Superior temporal gyrus (tissue), 1 donor: ENCODE data around the gene ACACB.

Source experiments
- DNase-seq: peaks from one replicate; pipeline ENCODE4 v3.0.0-alpha.2; 2016; ENCODE audit errors: extremely low spot score

Gene ACACB

DNA sequence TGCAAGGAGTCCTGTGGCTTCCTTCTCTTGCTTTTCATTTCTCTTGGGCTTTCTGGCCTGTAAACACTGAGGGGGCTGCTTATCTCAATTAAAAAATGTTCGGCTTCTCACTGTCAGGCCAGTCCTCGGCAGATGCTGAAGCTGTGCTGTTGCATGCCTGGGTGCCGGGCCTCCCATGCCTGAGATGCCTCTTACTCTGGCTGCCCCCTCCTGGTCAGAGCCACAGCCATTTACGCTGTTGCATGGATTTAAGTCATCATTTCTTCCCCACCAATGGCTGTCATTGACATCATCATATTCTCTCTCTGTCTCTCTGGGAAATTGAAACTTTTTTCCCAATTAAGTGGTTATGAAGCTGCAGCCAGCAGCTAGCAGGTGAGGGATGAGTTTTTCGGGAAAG is 139.0 kb downstream of the ACACB start:
- peak; percentile 46 for DNase-seq

DNA sequence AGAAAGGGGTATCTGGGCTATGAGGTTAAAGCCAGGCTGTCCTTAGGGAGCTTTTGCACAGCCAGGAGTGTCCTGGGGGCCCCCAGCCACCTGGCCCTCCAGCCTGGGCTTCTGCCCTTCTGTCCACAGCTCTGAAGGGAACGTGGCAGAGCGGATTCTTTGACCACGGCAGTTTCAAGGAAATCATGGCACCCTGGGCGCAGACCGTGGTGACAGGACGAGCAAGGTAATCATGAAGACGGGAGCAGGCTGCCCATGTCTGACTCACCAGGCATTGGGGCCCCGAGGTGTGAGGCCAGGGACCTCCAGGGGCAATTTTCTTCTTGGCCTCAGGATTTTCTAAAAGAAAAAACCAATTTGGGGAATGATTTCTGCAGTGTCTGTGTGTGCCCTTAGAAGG is 139.6 kb downstream of the ACACB start:
- no peak for DNase-seq

GRCh38 chr12:109258201-109258600 is 141.8 kb downstream of the ACACB start:
- DNase-seq, result no peak

DNA sequence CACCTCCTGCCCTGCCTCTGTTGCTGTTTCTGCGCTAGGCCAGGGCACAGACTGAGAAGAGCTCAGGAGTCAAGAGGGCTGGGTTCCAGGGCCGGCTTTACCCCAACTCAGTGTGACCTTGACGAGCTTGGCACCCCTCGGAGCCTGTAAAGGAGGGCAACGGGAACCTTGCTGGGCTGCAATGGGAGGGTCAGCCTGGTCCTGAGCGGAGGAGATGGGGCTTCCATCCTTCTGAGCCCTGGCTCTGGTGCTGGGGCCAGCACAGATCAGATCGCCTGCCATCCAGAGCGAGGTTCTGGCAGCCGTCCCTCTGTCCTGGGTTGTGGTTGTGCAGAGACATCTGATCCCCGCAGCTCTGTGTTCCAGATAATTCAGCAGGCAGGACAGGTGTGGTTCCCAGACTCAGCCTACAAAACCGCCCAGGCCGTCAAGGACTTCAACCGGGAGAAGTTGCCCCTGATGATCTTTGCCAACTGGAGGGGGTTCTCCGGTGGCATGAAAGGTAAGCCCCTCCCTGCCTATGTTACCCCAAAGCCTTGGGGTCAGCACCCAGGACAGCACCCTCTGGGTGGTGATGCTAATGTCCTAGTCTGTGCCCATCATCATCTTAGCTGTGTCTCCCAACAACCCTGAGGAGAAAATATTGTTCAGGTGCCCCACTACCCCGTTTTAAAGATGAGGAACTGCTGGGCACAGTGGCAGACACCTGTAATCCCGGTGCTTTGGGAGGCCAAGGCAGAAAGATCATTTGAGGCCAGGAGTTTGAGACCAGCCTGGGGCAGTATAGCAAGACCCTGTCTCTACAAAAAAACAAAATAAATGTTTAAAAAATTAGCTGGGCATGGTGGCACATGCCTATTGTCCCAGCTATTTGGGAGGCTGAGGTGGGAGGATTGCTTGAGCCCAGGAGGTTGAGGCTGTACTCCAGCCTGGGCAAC is 142.5 kb downstream of the ACACB start:
- DNase-seq, result no peak

GRCh38 chr12:109259545-109259895 is 143.1 kb downstream of the ACACB start:
- no peak for DNase-seq

GRCh38 chr12:109261087-109261486 is 144.7 kb downstream of the ACACB start:
- DNase-seq, result no peak

DNA sequence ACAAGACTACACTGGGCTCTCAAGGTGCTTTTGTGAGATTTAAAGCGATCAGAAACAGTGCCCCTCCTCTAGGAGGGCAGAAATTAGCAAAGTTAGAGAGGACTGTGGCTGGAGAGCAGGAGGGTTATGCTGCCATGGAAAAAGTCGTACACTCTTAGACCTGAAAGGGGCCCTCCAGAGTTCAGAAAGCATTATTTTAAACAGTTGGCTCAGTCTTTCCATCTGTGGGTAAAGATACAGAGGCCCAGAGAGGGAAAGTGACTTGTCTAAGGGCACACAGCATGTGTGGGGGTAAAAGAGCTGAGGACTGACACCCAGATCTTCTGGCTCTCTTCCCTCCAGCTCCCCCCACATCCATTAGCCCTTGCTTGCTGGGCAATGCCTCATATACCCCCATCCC is 145.6 kb downstream of the ACACB start:
- DNase-seq, result no peak

- DNase-seq, result no peak
Observed at GRCh38 chr12:109263439-109263838, 147.1 kb downstream of the ACACB start.

DNA sequence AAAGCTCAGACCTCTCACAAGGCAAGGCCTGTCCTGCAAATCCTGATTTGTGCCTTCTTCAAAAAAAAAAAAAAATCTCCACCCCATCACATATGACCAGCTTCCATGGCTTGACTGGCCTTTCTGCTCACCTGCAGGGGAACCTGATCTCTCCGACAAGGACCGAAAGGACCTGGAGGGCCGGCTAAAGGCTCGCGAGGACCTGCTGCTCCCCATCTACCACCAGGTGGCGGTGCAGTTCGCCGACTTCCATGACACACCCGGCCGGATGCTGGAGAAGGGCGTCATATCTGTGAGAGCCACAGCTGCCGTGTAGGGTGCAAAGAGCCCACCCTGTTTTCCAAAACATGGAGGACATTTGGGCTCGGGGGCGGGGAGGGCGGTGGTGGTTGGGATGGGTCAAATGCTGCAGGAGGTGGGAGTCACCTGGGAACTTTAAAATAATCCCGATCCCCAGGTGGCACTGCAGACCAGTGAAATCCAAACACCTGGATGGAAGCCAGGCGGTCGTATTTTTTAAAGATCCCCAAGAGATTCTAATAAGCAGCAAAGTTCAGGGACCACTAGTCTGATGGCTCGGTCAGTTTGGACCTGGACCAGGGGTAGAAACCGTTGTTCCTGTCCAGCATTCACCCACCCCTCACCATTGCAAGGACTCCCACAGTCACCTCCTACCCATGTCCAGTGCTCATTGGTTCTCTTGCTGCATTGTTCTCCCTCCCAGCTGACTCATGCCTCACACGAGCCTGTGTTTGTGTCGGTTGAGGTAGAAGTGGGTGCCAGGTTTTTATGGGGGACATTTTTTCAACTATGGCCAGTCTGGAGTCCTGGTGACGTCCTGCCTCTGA is 147.9 kb downstream of the ACACB start:
- peak; percentile 80 for DNase-seq

DNA sequence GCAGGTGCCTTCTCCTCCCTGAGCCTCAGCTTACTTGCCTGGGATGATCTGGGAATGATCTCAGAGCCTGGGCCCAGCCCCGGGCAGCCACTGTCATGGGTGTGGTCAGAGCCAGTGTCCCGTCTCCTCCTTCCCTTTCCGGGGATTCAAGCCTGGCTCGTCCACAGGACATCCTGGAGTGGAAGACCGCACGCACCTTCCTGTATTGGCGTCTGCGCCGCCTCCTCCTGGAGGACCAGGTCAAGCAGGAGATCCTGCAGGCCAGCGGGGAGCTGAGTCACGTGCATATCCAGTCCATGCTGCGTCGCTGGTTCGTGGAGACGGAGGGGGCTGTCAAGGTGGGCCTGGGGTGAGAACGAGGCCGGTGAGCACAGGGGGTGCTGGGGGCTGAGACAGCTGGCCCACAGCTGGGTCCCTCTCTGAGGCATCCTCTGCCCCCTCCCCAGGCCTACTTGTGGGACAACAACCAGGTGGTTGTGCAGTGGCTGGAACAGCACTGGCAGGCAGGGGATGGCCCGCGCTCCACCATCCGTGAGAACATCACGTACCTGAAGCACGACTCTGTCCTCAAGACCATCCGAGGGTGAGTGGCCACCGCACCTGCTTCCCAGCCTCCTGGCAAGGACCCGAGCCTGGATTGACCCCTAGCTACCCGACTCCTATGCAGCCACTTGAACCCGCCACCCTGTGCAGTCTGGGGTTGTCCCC is 148.7 kb downstream of the ACACB start:
- no peak for DNase-seq

DNA sequence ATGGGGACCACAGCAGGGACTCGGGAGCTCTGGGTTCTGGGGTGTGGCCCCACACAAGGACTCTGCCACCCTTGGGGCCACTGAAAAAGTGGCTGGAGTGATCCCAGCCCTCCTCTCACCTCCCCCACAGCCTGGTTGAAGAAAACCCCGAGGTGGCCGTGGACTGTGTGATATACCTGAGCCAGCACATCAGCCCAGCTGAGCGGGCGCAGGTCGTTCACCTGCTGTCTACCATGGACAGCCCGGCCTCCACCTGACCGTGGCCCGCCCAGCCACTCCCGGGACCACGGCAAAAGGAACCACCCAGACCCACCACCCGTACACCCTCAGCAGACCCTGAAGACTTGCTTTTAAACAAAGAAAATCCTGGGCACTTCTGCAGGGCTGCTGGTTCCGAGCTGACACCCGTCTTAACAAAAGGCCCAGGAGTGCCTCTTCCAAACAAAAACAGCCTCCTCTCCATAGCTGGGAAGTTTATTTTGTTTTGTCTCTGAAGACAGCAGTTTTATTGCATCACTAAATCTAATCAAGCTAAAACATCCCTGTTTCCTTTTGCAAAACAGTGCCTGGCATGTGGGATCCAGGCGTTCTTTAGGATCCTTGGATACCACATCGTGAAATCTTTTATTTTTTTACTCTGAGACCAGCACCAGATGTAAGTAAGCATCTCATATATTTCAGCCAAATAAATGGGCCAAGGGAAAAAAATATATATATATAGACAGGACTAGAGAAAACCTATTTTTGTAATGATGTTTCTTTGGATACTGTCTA is 149.9 kb downstream of the ACACB start:
- DNase-seq, result no peak

GRCh38 chr12:109267361-109267760 is 151.0 kb downstream of the ACACB start:
- no peak for DNase-seq

GRCh38 chr12:109268896-109269295 is 152.5 kb downstream of the ACACB start:
- DNase-seq, result no peak

- no peak for DNase-seq
Observed at GRCh38 chr12:109269428-109269827, 153.0 kb downstream of the ACACB start.

DNA sequence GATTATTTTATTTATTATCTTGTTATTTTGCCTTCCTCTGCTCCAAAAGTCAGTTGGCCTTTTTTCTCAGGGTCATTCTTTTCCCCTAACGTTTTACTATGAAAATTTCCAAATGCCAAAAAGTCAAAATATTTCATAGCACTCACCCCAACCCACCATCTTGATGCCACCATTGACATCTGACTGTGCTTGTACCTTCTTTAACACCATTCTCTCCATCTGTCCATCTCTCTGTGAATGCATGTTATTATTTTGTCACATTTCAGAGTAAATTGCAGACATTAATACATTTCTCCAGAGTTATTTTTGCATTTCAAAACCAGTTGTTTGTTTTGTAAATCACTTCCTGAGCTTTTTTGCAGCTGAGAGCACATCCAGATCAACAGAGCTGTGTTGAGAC is 154.1 kb downstream of the ACACB start:
- no peak for DNase-seq

GRCh38 chr12:109271418-109271817 is 155.0 kb downstream of the ACACB start:
- DNase-seq, result no peak

DNA sequence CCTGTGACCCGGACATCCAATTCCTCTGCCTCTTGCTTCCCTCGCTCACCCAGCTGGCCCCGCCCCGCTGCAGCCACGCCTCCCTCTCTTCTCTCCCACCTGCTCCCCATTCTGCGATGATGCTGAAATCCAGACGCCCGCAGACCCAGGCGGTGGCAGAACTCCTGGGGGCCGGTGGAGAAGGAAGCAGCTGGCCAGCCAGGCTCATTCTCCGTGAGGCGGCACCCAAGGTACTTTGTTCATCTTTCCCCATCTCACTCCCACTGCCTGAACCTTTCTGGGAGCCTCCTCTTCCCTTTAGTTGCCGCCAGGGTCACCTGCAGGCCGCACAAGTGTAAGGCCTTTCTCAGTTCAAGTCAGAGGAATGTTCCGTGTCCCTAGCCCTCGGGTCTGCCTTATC is 157.0 kb downstream of the ACACB start:
- no peak for DNase-seq

DNA sequence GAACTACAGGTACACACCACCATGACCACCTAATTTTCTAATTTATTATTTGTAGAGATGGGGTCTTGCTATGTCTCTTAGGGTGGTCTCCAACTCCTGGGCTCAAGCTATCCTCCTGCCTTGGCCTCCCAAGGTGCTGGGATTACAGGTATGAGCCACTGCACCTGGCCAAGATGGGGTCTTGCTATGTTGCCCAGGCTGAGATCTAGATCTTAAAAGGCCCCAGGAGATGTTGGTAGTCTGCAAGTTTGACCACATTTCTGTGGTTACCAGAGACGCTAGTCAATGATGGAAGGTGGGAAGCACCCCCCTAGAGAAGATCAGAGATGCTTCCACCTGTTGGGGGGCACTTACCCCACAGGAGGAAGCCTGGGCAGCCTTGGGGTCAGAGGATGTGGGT is 158.0 kb downstream of the ACACB start:
- DNase-seq, result no peak

DNA sequence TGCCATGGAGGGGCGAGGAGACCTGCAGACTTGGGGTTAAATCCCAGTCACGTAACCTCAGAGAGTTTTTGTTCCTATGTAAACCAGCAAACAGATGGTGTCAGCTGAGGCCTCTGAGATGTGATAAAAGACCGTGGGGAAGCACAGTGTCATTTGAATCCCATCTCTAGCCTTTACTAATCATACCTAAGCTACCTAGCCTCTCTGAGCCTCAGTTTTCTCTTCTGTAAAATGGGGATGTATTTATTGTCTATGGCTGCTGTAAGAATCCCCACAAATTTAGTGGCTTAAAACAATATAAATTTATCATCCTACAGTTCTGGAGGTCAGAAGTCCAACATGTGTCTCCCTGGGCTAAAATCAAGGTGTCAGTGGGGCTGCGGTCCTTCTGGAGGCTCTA is 158.8 kb downstream of the ACACB start:
- DNase-seq, result no peak

- DNase-seq, result no peak
Observed at GRCh38 chr12:109276160-109276559, 159.8 kb downstream of the ACACB start.

GRCh38 chr12:109277255-109277898 is 161.0 kb downstream of the ACACB start:
- DNase-seq, result no peak
